ENCODE results near the gene VAV2.
A peak's percentile ranks its signal among the peaks of the same experiment; 100 is the strongest.
"Not testable (repeated sequence)": the region's sequence is repeated elsewhere in the genome, so short reads cannot be mapped to it uniquely, and the experiment has no call there.

The VAV2 gene

DNA sequence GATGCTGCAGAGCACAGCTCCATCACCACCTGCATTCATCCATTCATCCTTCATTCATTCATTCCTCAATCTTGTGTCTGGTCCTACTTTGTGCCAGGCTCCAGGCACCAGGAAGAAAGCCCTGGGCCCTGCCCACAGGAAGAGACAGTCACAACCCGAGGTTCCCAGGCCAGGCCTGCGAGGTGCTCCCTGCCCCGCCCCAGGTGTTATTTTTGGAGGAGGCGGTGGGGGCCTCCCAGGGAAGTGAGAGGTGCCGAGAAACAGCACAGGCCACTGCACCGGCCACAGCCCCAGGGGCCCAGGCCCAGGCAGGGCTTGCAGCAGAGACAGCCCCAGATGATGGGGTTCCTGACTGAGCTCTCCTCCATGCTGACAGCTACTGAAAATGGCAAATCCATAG is 33.4 kb downstream of the VAV2 start:
- TF ChIP-seq EZH2phosphoT487 (conservative IDR thresholded peaks at IDR 0.05; ENCODE audit: low read length) (no peak), CTCF (IDR thresholded peaks at IDR 0.05; ENCODE audit: insufficient read depth, low read length, poor library complexity, severe bottlenecking) (no peak)
- Histone ChIP-seq H3K27ac (ENCODE audit: low read depth, low read length) (peak overlapping the region; percentile 90), H4K20me1 (ENCODE audit: low read depth, low read length) (no peaks in the 10 kb centered on the region)

DNA sequence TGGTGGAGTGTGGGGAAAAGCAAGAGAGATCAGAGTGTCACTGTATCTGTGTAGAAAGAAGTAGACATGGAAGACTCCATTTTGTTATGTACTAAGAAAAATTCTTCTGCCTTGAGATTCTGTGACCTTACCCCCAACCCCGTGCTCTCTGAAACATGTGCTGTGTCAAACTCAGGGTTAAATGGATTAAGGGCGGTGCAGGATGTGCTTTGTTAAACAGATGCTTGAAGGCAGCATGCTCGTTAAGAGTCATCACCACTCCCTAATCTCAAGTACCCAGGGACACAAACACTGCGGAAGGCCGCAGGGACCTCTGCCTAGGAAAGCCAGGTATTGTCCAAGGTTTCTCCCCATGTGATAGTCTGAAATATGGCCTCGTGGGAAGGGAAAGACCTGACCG is 34.4 kb downstream of the VAV2 start:
- H3K36me3 ChIP-seq (ENCODE audit: low read length); H3K9me2 ChIP-seq (replicated peaks; ENCODE audit: insufficient read depth, low read length); H2AFZ ChIP-seq (ENCODE audit: low read depth, low read length, severe bottlenecking); H4K20me1 ChIP-seq (ENCODE audit: low read depth, low read length); H3K27me3 ChIP-seq (ENCODE audit: low read length); H3K9me3 ChIP-seq (ENCODE audit: insufficient read depth, low read length); H3K4me3 ChIP-seq (ENCODE audit: insufficient read depth, low read length, poor library complexity, severe bottlenecking): not testable (repeated sequence)
- peak overlapping the region; percentile 99 for H3K27ac ChIP-seq (ENCODE audit: low read depth, low read length)
- H3K9ac ChIP-seq (ENCODE audit: low read length): peak overlapping the region; percentile 69
- H3F3A ChIP-seq (ENCODE audit: insufficient read depth): peaks cover 55% of the 10 kb centered on the region
- H3K4me2 ChIP-seq (ENCODE audit: low read depth, low read length, poor library complexity, severe bottlenecking): peak overlapping the region; percentile 89
- H3K79me2 ChIP-seq (ENCODE audit: insufficient read depth, low read length): peaks cover 55% of the 10 kb centered on the region

More for the DNA sequence above, 33.4 kb downstream of the VAV2 start:
- Histone ChIP-seq H3K79me2 (ENCODE audit: insufficient read depth, low read length) (peaks cover 55% of the 10 kb centered on the region), H3K4me2 (ENCODE audit: low read depth, low read length, poor library complexity, severe bottlenecking) (peak overlapping the region; percentile 57), H2AFZ (ENCODE audit: low read depth, low read length, severe bottlenecking) (no peak overlapping the region), H3K27me3 (ENCODE audit: low read length) (no peaks in the 10 kb centered on the region), H3K9me3 (ENCODE audit: insufficient read depth, low read length) (no peaks in the 10 kb centered on the region), H3K4me3 (ENCODE audit: insufficient read depth, low read length, poor library complexity, severe bottlenecking) (no peak overlapping the region), H3F3A (ENCODE audit: insufficient read depth) (peaks cover 55% of the 10 kb centered on the region), H3K36me3 (ENCODE audit: low read length) (no peaks in the 10 kb centered on the region), H3K9me2 (replicated peaks; ENCODE audit: insufficient read depth, low read length) (no peaks in the 10 kb centered on the region), H3K9ac (ENCODE audit: low read length) (peak overlapping the region; percentile 48)

DNA sequence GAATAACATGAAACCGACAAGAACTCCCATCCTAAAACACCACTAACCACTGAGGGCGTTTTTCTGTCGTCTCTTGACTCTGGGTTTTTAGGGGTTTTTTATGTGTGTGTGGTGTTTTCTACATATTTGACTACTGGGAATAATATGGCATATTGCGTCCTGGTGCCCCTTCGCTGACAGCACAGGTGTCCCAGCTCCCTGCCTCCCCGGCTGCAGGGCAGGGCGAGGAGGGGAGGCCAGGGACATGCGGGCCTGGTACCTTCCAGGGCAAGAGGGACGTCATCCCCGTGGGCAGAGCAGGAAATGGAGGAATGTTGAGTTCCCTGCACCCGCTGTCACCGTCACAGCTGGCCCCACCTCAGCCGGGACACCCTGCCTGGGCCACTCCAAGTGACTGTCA is 34.8 kb downstream of the VAV2 start:
- H3K79me2 ChIP-seq (ENCODE audit: insufficient read depth, low read length): peaks cover 54% of the 10 kb centered on the region
- H4K20me1 ChIP-seq (ENCODE audit: low read depth, low read length): no peaks in the 10 kb centered on the region
- H3K27ac ChIP-seq (ENCODE audit: low read depth, low read length): peak overlapping the region; percentile 99
- TF ChIP-seq CTCF (IDR thresholded peaks at IDR 0.05; ENCODE audit: insufficient read depth, low read length, poor library complexity, severe bottlenecking): no peak
- TF ChIP-seq EZH2phosphoT487 (conservative IDR thresholded peaks at IDR 0.05; ENCODE audit: low read length): no peak
- peak overlapping the region; percentile 69 for H3K9ac ChIP-seq (ENCODE audit: low read length)
- no peaks in the 10 kb centered on the region for H3K9me2 ChIP-seq (replicated peaks; ENCODE audit: insufficient read depth, low read length)
- no peak overlapping the region for H3K4me3 ChIP-seq (ENCODE audit: insufficient read depth, low read length, poor library complexity, severe bottlenecking)
- H3F3A ChIP-seq (ENCODE audit: insufficient read depth): peaks cover 55% of the 10 kb centered on the region
- no peaks in the 10 kb centered on the region for H3K36me3 ChIP-seq (ENCODE audit: low read length)
- H3K27me3 ChIP-seq (ENCODE audit: low read length): no peaks in the 10 kb centered on the region
- peak overlapping the region; percentile 89 for H3K4me2 ChIP-seq (ENCODE audit: low read depth, low read length, poor library complexity, severe bottlenecking)
- no peak overlapping the region for H2AFZ ChIP-seq (ENCODE audit: low read depth, low read length, severe bottlenecking)
- H3K9me3 ChIP-seq (ENCODE audit: insufficient read depth, low read length): no peaks in the 10 kb centered on the region

GRCh38 chr9:133956520-133957076 is 35.5 kb downstream of the VAV2 start:
- Histone ChIP-seq H3K27ac (ENCODE audit: low read depth, low read length) (peak overlapping the region; percentile 99), H3F3A (ENCODE audit: insufficient read depth) (peaks cover 55% of the 10 kb centered on the region), H4K20me1 (ENCODE audit: low read depth, low read length) (no peaks in the 10 kb centered on the region), H3K9me2 (replicated peaks; ENCODE audit: insufficient read depth, low read length) (no peaks in the 10 kb centered on the region), H3K36me3 (ENCODE audit: low read length) (no peaks in the 10 kb centered on the region), H3K9ac (ENCODE audit: low read length) (peak overlapping the region; percentile 69), H3K27me3 (ENCODE audit: low read length) (no peaks in the 10 kb centered on the region), H2AFZ (ENCODE audit: low read depth, low read length, severe bottlenecking) (no peak overlapping the region), H3K4me2 (ENCODE audit: low read depth, low read length, poor library complexity, severe bottlenecking) (peak overlapping the region; percentile 89), H3K4me3 (ENCODE audit: insufficient read depth, low read length, poor library complexity, severe bottlenecking) (peak overlapping the region; percentile 49), H3K9me3 (ENCODE audit: insufficient read depth, low read length) (no peaks in the 10 kb centered on the region), H3K79me2 (ENCODE audit: insufficient read depth, low read length) (peaks cover 53% of the 10 kb centered on the region)
- no peak for TF ChIP-seq EZH2phosphoT487 (conservative IDR thresholded peaks at IDR 0.05; ENCODE audit: low read length)
